Measurements from ENCODE around the gene CPSF6. TPM values are rescaled to one million over a fixed set of nuclear protein-coding genes. Genes with fewer than 3 reads are reported as not detected.
"Not testable (repeated sequence)": the region's sequence is repeated elsewhere in the genome, so short reads cannot be mapped to it uniquely, and the experiment has no call there.

The CPSF6 gene, protein sequence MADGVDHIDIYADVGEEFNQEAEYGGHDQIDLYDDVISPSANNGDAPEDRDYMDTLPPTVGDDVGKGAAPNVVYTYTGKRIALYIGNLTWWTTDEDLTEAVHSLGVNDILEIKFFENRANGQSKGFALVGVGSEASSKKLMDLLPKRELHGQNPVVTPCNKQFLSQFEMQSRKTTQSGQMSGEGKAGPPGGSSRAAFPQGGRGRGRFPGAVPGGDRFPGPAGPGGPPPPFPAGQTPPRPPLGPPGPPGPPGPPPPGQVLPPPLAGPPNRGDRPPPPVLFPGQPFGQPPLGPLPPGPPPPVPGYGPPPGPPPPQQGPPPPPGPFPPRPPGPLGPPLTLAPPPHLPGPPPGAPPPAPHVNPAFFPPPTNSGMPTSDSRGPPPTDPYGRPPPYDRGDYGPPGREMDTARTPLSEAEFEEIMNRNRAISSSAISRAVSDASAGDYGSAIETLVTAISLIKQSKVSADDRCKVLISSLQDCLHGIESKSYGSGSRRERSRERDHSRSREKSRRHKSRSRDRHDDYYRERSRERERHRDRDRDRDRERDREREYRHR
- total RNA-seq (2014; rRNA removed; shearing (Covaris generic)) (19.6 and 31.5 TPM in 2 replicates), polyA plus RNA-seq (2016; fragmentation: Nextera tagmentation; extraction: Ambion mirVana) (63.4 TPM in 2 replicates)

DNA sequence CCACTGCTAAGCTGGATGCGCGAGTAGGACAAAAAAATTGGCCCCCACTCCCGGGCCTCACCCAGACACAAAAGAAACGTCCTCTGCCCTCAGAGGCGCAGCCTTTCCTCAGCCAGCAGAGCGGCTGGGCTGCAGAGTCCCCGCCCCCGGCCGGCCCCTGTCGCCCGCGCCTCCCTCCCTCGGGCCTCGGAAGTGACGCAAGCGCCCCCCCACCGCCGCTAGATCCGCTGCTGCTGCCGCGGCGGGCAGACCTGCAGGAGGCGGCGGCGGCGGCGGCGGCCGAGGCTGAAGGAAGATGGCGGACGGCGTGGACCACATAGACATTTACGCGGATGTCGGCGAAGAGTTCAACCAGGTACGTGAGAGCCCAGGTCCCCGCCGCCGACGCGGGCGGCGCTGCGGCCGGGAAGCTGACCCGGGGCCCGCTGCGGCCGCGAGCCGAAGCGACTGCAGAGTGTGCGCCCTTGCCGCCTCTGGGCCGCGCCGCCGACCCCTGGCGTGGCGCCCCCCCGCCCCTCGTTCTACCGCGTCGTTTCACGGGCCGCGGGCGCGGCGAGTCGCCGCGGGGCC, at the start of gene CPSF6:
Gene CPSF6, plus strand, starts transcription at position 218 of the 570 bp plus-strand sequence. Its CDS starts 78 bp downstream, at position 296.
- H3F3A ChIP-seq (ENCODE audit: insufficient read depth): no peaks in the 10 kb centered on the region
- no peaks in the 10 kb centered on the region for H3K27me3 ChIP-seq (replicated peaks; ENCODE audit: insufficient read depth)
- H3K4me3 ChIP-seq: peak within 1 kb of the TSS; percentile 87
- no peaks in the 10 kb centered on the region for H3K9me2 ChIP-seq (ENCODE audit: insufficient read depth)
- TF ChIP-seq EZH2 (IDR thresholded peaks at IDR 0.05; ENCODE audit: insufficient read depth, poor library complexity, severe bottlenecking) (no peak), EZH2phosphoT487 (IDR thresholded peaks at IDR 0.05; ENCODE audit: insufficient read depth, low read depth) (no peak)
- H3K9ac ChIP-seq: peak within 1 kb of the TSS; percentile 94
- peaks cover 6% of the 10 kb centered on the region for H4K20me1 ChIP-seq (ENCODE audit: insufficient read depth)
- peak within 1 kb of the TSS; percentile 92 for H3K4me2 ChIP-seq (ENCODE audit: unreplicated experiment)
- WGBS, 2 experiments (ENCODE audit: low coverage in 1 of 2, low lambda C conversion rate in 2 of 2, missing lambda C conversion rate in 2 of 2): 1% methylated on average over 33 to 43 of the region's 75 CpGs
- in situ Hi-C loops (cut with MboI): loop anchor here (25.0 kb wide), 1 partner anchor 377 kb away; no protein-coding TSS in a partner anchor
- peak within 1 kb of the TSS; percentile 84 for H3K27ac ChIP-seq
- peaks cover 46% of the 10 kb centered on the region for H3K79me2 ChIP-seq (ENCODE audit: insufficient read depth)
- H2AFZ ChIP-seq: peak within 1 kb of the TSS; percentile 98
- H3K36me3 ChIP-seq (ENCODE audit: low read depth): no peaks in the 10 kb centered on the region
- H3K4me1 ChIP-seq (ENCODE audit: insufficient read depth): peaks cover 17% of the 10 kb centered on the region
- peak; percentile 98 for DNase-seq
- no peaks in the 10 kb centered on the region for H3K9me3 ChIP-seq (ENCODE audit: low read depth)

DNA sequence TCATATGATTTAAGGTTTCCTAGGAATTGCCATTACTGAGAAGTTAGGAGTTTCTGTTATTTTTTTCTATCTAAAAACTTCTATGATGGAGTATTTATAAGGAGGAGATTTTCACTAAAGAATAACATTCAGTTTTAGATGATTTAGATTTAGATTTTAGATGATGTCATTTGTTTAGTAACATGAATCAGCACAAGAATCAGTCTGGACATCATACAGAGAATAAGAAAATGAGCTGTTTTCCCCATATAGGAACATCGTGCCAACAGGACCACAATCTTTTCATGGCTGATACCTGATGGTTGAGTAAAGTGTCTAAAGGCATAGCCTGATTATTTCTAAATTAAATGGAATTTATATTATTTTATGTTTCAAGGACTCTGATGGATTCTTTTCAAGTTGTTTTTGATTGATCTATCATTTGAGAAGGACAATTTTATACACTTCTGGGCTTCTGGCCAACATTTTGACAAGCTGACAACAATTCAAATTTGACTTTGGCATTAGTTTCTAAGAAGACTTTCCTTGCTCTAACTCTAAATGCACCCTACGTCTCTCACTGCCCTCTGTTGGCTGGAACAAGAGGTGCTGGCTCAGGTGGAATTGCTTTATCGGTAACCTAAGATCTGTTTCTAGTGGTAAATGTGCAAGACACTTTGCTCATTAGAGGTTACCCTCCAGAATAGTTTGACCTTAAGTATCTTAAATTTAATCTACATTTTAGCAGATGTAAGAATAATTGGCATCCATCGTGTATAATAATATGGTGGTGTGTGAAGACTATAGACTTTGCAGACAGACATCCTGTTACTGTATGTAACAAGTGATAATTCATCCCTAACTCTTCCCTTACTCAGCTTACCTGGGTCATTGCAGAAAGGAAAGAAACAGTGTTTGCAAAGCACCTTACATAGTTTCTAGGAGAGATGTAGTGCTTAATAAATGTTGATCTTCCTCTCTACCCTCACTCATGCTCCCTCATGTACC, 42.8 kb upstream of the CPSF6 start:
- in situ Hi-C loops (cut with MboI): no loop called here
- Histone ChIP-seq H3F3A (ENCODE audit: insufficient read depth) (no peaks in the 10 kb centered on the region), H3K27me3 (replicated peaks; ENCODE audit: insufficient read depth) (no peaks in the 10 kb centered on the region)

DNA sequence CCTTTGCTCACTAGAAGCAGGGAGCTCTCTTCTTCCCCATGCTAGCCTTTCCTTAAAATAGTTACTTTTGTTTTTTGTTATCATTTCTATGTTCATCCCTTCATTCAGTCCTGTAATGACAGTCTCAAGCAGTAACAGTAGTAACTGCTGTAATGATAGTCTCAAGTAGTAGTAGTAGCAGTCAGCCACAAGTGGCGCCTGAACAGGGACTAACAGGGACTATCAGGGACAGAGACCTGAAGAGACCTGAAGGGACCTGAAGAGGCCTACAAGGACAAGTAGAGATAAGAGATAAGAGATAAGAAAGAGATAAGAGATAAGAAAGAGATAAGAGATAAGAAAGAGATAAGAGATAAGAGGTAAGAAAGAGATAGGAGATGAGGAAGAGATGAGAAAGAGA, 39.4 kb upstream of the CPSF6 start:
- H2AFZ ChIP-seq; H3K27me3 ChIP-seq (replicated peaks; ENCODE audit: insufficient read depth); H3K4me3 ChIP-seq; H3K9ac ChIP-seq; H3K9me2 ChIP-seq (ENCODE audit: insufficient read depth); H3K36me3 ChIP-seq (ENCODE audit: low read depth); H4K20me1 ChIP-seq (ENCODE audit: insufficient read depth); H3K79me2 ChIP-seq (ENCODE audit: insufficient read depth); H3K4me2 ChIP-seq (ENCODE audit: unreplicated experiment); H3K27ac ChIP-seq; in situ Hi-C loops (cut with MboI); H3K9me3 ChIP-seq (ENCODE audit: low read depth); H3K4me1 ChIP-seq (ENCODE audit: insufficient read depth); H3F3A ChIP-seq (ENCODE audit: insufficient read depth): not testable (repeated sequence)
- 53 to 84% methylated on average over 1 of the region's 1 CpG for WGBS, 2 experiments (ENCODE audit: low coverage in 1 of 2, low lambda C conversion rate in 2 of 2, missing lambda C conversion rate in 2 of 2)
- peak; percentile 1 for DNase-seq

More for the DNA sequence above, 42.8 kb upstream of the CPSF6 start:
- Histone ChIP-seq H3K4me1 (ENCODE audit: insufficient read depth) (no peaks in the 10 kb centered on the region), H3K36me3 (ENCODE audit: low read depth) (no peaks in the 10 kb centered on the region), H3K27ac (no peak overlapping the region), H3K9me3 (ENCODE audit: low read depth) (no peaks in the 10 kb centered on the region), H4K20me1 (ENCODE audit: insufficient read depth) (no peaks in the 10 kb centered on the region), H3K79me2 (ENCODE audit: insufficient read depth) (no peaks in the 10 kb centered on the region), H3K9me2 (ENCODE audit: insufficient read depth) (no peaks in the 10 kb centered on the region), H2AFZ (no peak overlapping the region), H3K4me2 (ENCODE audit: unreplicated experiment) (no peak overlapping the region), H3K9ac (no peak overlapping the region), H3K4me3 (no peak overlapping the region)
- TF ChIP-seq EZH2phosphoT487 (IDR thresholded peaks at IDR 0.05; ENCODE audit: insufficient read depth, low read depth): no peak
- TF ChIP-seq EZH2 (IDR thresholded peaks at IDR 0.05; ENCODE audit: insufficient read depth, poor library complexity, severe bottlenecking): no peak
- 44 to 53% methylated on average over 4 of the region's 4 CpGs for WGBS, 2 experiments (ENCODE audit: low coverage in 1 of 2, low lambda C conversion rate in 2 of 2, missing lambda C conversion rate in 2 of 2)
- DNase-seq: peak; percentile 25

GRCh38 chr12:69204191-69204590, 35.2 kb upstream of the CPSF6 start:
- Histone ChIP-seq H3K27me3 (replicated peaks; ENCODE audit: insufficient read depth) (peaks cover 9% of the 10 kb centered on the region; the same call in 1 of the 2 replicates), H3K36me3 (ENCODE audit: low read depth) (no peaks in the 10 kb centered on the region), H3K27ac (no peak overlapping the region), H3K4me3 (no peak overlapping the region), H3K4me1 (ENCODE audit: insufficient read depth) (no peaks in the 10 kb centered on the region), H3K4me2 (ENCODE audit: unreplicated experiment) (no peak overlapping the region), H3F3A (ENCODE audit: insufficient read depth) (no peaks in the 10 kb centered on the region), H3K9me3 (ENCODE audit: low read depth) (no peaks in the 10 kb centered on the region), H2AFZ (no peak overlapping the region), H3K79me2 (ENCODE audit: insufficient read depth) (no peaks in the 10 kb centered on the region), H4K20me1 (ENCODE audit: insufficient read depth) (no peaks in the 10 kb centered on the region), H3K9ac (no peak overlapping the region), H3K9me2 (ENCODE audit: insufficient read depth) (no peaks in the 10 kb centered on the region)
- in situ Hi-C loops (cut with MboI): no loop called here
- no peak for TF ChIP-seq EZH2 (IDR thresholded peaks at IDR 0.05; ENCODE audit: insufficient read depth, poor library complexity, severe bottlenecking)
- no peak for TF ChIP-seq EZH2phosphoT487 (IDR thresholded peaks at IDR 0.05; ENCODE audit: insufficient read depth, low read depth)
- no peak for DNase-seq
- WGBS, 2 experiments (ENCODE audit: low coverage in 1 of 2, low lambda C conversion rate in 2 of 2, missing lambda C conversion rate in 2 of 2): 59 to 69% methylated on average over 4 of the region's 4 CpGs
